ENCODE results near the gene TOLLIP. TPM values are rescaled to one million over a fixed set of nuclear protein-coding genes. Genes with fewer than 3 reads are reported as not detected.

The TOLLIP gene
- total RNA-seq, 1 donor from 2014 or later, result 58.4 TPM

- no peaks in the 10 kb centered on the region for H3K4me1 Mint-ChIP-seq (ENCODE audit: low read depth)
- DNase-seq (ENCODE audit: low spot score), result no peak
- no peak overlapping the region for H3K27ac Mint-ChIP-seq (ENCODE audit: unreplicated experiment)
- no peak for TF ChIP-seq CTCF (IDR thresholded peaks at IDR 0.05)
- H3K4me3 Mint-ChIP-seq (ENCODE audit: unreplicated experiment), result no peak overlapping the region
- H3K36me3 Mint-ChIP-seq (ENCODE audit: low read depth), result peaks cover 19% of the 10 kb centered on the region
- no peaks in the 10 kb centered on the region for H3K27me3 Mint-ChIP-seq (ENCODE audit: low read depth)
- H3K9me3 Mint-ChIP-seq (ENCODE audit: low read depth), result no peaks in the 10 kb centered on the region
Measured at GRCh38 chr11:1290052-1291040, 19.1 kb downstream of the TOLLIP start.

GRCh38 chr11:1289211-1289935, 20.1 kb downstream of the TOLLIP start:
- no peaks in the 10 kb centered on the region for H3K27me3 Mint-ChIP-seq (ENCODE audit: low read depth)
- H3K4me3 Mint-ChIP-seq (ENCODE audit: unreplicated experiment), result no peak overlapping the region
- no peaks in the 10 kb centered on the region for H3K4me1 Mint-ChIP-seq (ENCODE audit: low read depth)
- H3K27ac Mint-ChIP-seq (ENCODE audit: unreplicated experiment), result no peak overlapping the region
- no peaks in the 10 kb centered on the region for H3K9me3 Mint-ChIP-seq (ENCODE audit: low read depth)
- DNase-seq (ENCODE audit: low spot score), result no peak
- TF ChIP-seq CTCF (IDR thresholded peaks at IDR 0.05), result no peak
- H3K36me3 Mint-ChIP-seq (ENCODE audit: low read depth), result peaks cover 20% of the 10 kb centered on the region

- Mint-ChIP-seq H3K9me3 (ENCODE audit: low read depth) (no peaks in the 10 kb centered on the region), H3K27me3 (ENCODE audit: low read depth) (no peaks in the 10 kb centered on the region), H3K4me1 (ENCODE audit: low read depth) (no peaks in the 10 kb centered on the region), H3K27ac (ENCODE audit: unreplicated experiment) (no peak overlapping the region), H3K4me3 (ENCODE audit: unreplicated experiment) (no peak overlapping the region), H3K36me3 (ENCODE audit: low read depth) (peaks cover 20% of the 10 kb centered on the region)
- DNase-seq (ENCODE audit: low spot score), result no peak
- TF ChIP-seq CTCF (IDR thresholded peaks at IDR 0.05), result no peak
Measured at GRCh38 chr11:1288426-1289151, 20.8 kb downstream of the TOLLIP start.

- Mint-ChIP-seq H3K36me3 (ENCODE audit: low read depth) (peaks cover 18% of the 10 kb centered on the region), H3K27ac (ENCODE audit: unreplicated experiment) (no peak overlapping the region), H3K9me3 (ENCODE audit: low read depth) (no peaks in the 10 kb centered on the region), H3K4me1 (ENCODE audit: low read depth) (no peaks in the 10 kb centered on the region), H3K4me3 (ENCODE audit: unreplicated experiment) (no peak overlapping the region), H3K27me3 (ENCODE audit: low read depth) (no peaks in the 10 kb centered on the region)
- TF ChIP-seq CTCF (IDR thresholded peaks at IDR 0.05), result no peak
- no peak for DNase-seq (ENCODE audit: low spot score)
Measured at GRCh38 chr11:1287928-1288327, 21.5 kb downstream of the TOLLIP start.

- no peak overlapping the region for H3K4me3 Mint-ChIP-seq (ENCODE audit: unreplicated experiment)
- H3K27ac Mint-ChIP-seq (ENCODE audit: unreplicated experiment), result no peak overlapping the region
- H3K9me3 Mint-ChIP-seq (ENCODE audit: low read depth), result no peaks in the 10 kb centered on the region
- peaks cover 15% of the 10 kb centered on the region for H3K36me3 Mint-ChIP-seq (ENCODE audit: low read depth)
- no peak for TF ChIP-seq CTCF (IDR thresholded peaks at IDR 0.05)
- H3K4me1 Mint-ChIP-seq (ENCODE audit: low read depth), result peaks cover 3% of the 10 kb centered on the region
- no peaks in the 10 kb centered on the region for H3K27me3 Mint-ChIP-seq (ENCODE audit: low read depth)
- no peak for DNase-seq (ENCODE audit: low spot score)
Measured at GRCh38 chr11:1285876-1286275, 23.6 kb downstream of the TOLLIP start.
